ENCODE measurements around the gene HNRNPA3.
"Not testable (repeated sequence)": the region's sequence is repeated elsewhere in the genome, so short reads cannot be mapped to it uniquely, and the experiment has no call there.

DNA sequence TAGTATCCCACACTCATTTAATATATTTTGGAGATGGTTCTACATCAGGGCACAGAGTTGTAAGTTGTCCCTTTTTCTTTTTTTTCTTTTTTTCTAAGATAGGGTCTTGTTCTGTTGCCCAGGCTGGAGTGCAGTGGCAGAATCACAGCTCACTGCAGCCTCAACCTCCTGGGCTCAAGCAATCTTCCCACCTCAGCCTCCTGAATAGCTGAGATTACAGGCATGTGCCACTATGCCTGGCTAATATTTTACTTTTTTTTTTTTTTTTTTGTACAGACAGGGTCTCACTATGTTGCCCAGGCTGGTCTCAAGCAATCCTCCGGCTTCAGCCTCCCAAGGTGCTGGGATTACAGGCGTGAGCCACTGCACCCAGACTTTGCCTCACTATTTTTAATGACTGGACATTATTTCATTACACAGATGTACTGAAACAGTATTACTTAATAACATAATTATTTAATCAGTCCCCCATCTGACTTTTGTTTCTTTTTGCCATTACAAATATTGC is 34.0 kb downstream of the HNRNPA3 start:
- TF ChIP-seq, protein P1, sequence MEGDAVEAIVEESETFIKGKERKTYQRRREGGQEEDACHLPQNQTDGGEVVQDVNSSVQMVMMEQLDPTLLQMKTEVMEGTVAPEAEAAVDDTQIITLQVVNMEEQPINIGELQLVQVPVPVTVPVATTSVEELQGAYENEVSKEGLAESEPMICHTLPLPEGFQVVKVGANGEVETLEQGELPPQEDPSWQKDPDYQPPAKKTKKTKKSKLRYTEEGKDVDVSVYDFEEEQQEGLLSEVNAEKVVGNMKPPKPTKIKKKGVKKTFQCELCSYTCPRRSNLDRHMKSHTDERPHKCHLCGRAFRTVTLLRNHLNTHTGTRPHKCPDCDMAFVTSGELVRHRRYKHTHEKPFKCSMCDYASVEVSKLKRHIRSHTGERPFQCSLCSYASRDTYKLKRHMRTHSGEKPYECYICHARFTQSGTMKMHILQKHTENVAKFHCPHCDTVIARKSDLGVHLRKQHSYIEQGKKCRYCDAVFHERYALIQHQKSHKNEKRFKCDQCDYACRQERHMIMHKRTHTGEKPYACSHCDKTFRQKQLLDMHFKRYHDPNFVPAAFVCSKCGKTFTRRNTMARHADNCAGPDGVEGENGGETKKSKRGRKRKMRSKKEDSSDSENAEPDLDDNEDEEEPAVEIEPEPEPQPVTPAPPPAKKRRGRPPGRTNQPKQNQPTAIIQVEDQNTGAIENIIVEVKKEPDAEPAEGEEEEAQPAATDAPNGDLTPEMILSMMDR (IDR thresholded peaks at IDR 0.05), result not testable (repeated sequence)
- TF ChIP-seq POLR2A (IDR thresholded peaks at IDR 0.05), result not testable (repeated sequence)
